ENCODE results near the gene FBXL20. TPM values are rescaled to one million over a fixed set of nuclear protein-coding genes. Genes with fewer than 3 reads are reported as not detected.

Gene FBXL20
- total and polyA plus RNA-seq, 10 of the 15 experiments (the other 5 are each of a cell fraction or from before 2014, with no cell fraction given) = 1.2 to 8.3 (median 4.4) TPM

DNA sequence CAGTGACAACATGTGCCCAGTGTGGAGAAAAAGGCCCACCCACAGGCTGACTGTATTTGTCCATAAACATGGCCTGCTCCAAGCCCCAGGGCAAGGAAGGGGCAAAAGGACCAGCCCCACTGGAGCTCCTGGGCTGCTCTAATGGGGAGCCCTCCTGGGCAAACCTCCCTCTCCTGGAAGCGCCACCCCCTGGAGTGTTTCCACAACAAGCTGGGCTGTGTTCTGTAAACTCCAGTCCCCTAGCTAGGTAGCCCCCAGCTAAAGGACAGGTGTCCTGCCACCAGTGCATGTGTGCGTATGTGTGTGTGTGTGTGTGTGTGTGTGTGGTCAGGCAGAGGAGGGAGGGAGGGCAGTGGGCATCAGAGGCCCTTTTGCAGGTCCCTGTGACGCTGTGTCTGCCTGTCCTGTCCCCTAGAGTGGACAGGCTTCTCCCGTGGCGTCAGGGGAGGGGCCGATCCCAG is 164.4 kb downstream of the FBXL20 start:
- Histone ChIP-seq H4K20me1 (ENCODE audit: control insufficient read depth, insufficient read depth) (no peaks in the 10 kb centered on the region), H2AFZ (ENCODE audit: control insufficient read depth, low read depth, low read length) (no peak overlapping the region), H3K4me3 (no peak overlapping the region), H3K9me3 (replicated peaks; ENCODE audit: control insufficient read depth, insufficient read depth, low read length) (no peaks in the 10 kb centered on the region), H3K27ac (ENCODE audit: control insufficient read depth, insufficient read depth) (no peak overlapping the region), H3K4me2 (ENCODE audit: control insufficient read depth, insufficient read depth) (no peak overlapping the region), H3K27me3 (replicated peaks in 1 of 2; ENCODE audit: control insufficient read depth in 2 of 2, insufficient read depth in 2 of 2, low read length in 1 of 2) (no peaks in the 10 kb centered on the region; a peak in 3 of 4 replicates), H3K36me3 (ENCODE audit: control insufficient read depth in 2 of 2, insufficient read depth in 2 of 2, low read length in 1 of 2) (no peaks in the 10 kb centered on the region), H3K4me1 (ENCODE audit: control insufficient read depth, insufficient read depth, low read length) (no peaks in the 10 kb centered on the region), H3K9ac (ENCODE audit: control insufficient read depth, insufficient read depth, low read length) (no peak overlapping the region), H3K79me2 (ENCODE audit: control insufficient read depth, insufficient read depth, low read length) (no peaks in the 10 kb centered on the region)
- in situ Hi-C loops (cut with MboI) (no loop called here), intact Hi-C loops (cut with micrococcal nuclease; ENCODE audit: unreplicated experiment) (no loop called here)
- WGBS (ENCODE audit: insufficient coverage, insufficient replicate concordance, low lambda C conversion rate, missing lambda C conversion rate) = 65% methylated on average over 6 of the region's 6 CpGs
- FAIRE-seq (no peak), ATAC-seq (no peak), DNase-seq (ENCODE audit: low read depth, low spot score) (no peak)
- TF ChIP-seq SREBF1 (IDR thresholded peaks at IDR 0.05; ENCODE audit: low read length) = no peak
- no peak for TF ChIP-seq NR2C1 (IDR thresholded peaks at IDR 0.05)
- no peak for TF ChIP-seq POLR2A (IDR thresholded peaks at IDR 0.05; ENCODE audit: low read depth, low read length)
- TF ChIP-seq HDAC6 (IDR thresholded peaks at IDR 0.05; ENCODE audit: unreplicated experiment) = no peak
- no peak for TF ChIP-seq ETV6 (conservative IDR thresholded peaks at IDR 0.05 in 1 of 2, IDR thresholded peaks at IDR 0.05 in 1 of 2; ENCODE audit: borderline replicate concordance in 1 of 2, low read depth in 1 of 2)
- TF ChIP-seq BMI1 (IDR thresholded peaks at IDR 0.05; ENCODE audit: borderline replicate concordance) = no peak
- TF ChIP-seq JUND (IDR thresholded peaks at IDR 0.05; ENCODE audit: low read depth, low read length) = no peak
- TF ChIP-seq BCLAF1 (IDR thresholded peaks at IDR 0.05) = no peak
- no peak for TF ChIP-seq SIX5 (IDR thresholded peaks at IDR 0.05; ENCODE audit: low read depth, low read length, severe bottlenecking)
- TF ChIP-seq RB1 (IDR thresholded peaks at IDR 0.05; ENCODE audit: borderline replicate concordance) = no peak
- RAD21 ChIA-PET (ENCODE audit: unreplicated experiment) = interaction anchor here (11.3 kb wide), 1 partner anchor 30 kb away, joined by 160 read pairs; no protein-coding TSS in a partner anchor
- CTCF ChIA-PET = interaction anchor here (0.6 to 21.3 kb wide), 8 partner anchors 10 to 254 kb away, joined by 3 to 658 read pairs (median 6); partner anchors contain the start of genes ARL5C and RPL19
- POLR2A ChIA-PET = interaction anchor here (1.2 kb wide), 1 partner anchor 37 kb away, joined by 3 read pairs; the partner anchor contains the start of gene RPL19
- BruUV-seq (replicated peaks) = no TSS peak
- SMC1A ChIA-PET (ENCODE audit: uncharacterized antibody, unreplicated experiment) = interaction anchor here (1.4 kb wide), 1 partner anchor 30 kb away, joined by 5 read pairs; no protein-coding TSS in a partner anchor

All from GM12878 (cell line).